ENCODE results near the gene CDCP1. TPM values are rescaled to one million over a fixed set of nuclear protein-coding genes. Genes with fewer than 3 reads are reported as not detected.

The CDCP1 gene
- total RNA-seq, 1 experiment from 2014 or later: 180 TPM

DNA sequence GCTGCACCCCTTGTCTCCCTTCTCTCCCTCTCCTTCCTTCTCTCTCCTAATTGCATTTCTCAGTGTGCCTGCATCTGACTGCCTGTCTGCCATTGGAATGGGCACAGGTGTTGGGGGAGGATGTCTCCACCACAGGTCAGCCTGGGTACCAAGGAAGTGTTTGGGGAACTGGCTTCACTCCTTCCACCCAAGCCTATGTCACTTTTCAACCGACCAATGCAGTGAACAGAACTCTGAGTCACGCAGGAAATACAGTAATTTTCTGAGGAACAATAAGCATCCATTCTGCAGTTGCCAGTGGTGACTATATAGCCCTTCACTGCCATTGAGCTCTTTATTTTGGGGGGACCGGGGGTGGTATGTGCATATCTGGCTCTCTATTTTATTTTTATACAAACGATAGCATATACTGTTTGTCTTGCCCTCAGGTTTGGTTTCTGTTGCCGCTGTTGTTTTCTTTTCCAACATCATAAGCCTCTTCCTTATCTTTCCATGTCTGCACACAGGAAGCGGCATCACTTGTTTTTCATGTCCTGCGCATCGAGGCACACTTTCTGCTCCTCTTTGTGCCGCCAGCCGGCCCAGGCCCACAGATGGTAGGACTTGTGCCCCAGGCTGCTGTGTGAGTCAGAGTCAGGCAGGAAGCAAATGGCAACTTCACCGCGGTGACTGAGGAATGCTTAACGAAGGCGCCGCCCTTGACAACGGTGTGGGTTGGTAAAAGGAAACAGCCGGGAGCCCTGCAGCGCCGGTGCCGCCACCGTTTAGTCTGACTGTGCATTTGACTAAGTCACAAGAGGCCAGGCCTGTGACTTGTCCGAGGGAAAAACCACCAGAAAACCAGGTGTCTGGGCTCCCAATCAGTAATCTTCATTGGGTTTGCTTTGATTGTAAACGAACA, 21.1 kb upstream of the CDCP1 start:
- peak; percentile 97 for DNase-seq (ENCODE audit: unreplicated experiment)
- peaks cover 30% of the 10 kb centered on the region for H3K4me1 Mint-ChIP-seq (ENCODE audit: insufficient read depth, unreplicated experiment)
- POLR2A ChIA-PET: interaction anchor here (0.6 to 3.1 kb wide), 15 partner anchors 10 to 223 kb away, joined by 3 to 29 read pairs (median 7); partner anchors contain the start of gene CDCP1
- BruUV-seq (replicated peaks): TSS peak; percentile 51
- no peaks in the 10 kb centered on the region for H3K36me3 Mint-ChIP-seq (ENCODE audit: insufficient read depth, unreplicated experiment)
- H3K27me3 Mint-ChIP-seq (ENCODE audit: insufficient read depth, unreplicated experiment): no peaks in the 10 kb centered on the region
- no peaks in the 10 kb centered on the region for H3K9me3 Mint-ChIP-seq (ENCODE audit: unreplicated experiment)
- intact Hi-C loops (cut with micrococcal nuclease): loop anchor here (1.0 to 5.0 kb wide), 5 partner anchors 16 to 44 kb away; partner anchors contain the start of gene CDCP1
- CTCF ChIA-PET: interaction anchor here (0.6 to 1.9 kb wide), 9 partner anchors 10 to 126 kb away, joined by 3 to 9 read pairs (median 4); no protein-coding TSS in a partner anchor
- TF ChIP-seq, protein P1, sequence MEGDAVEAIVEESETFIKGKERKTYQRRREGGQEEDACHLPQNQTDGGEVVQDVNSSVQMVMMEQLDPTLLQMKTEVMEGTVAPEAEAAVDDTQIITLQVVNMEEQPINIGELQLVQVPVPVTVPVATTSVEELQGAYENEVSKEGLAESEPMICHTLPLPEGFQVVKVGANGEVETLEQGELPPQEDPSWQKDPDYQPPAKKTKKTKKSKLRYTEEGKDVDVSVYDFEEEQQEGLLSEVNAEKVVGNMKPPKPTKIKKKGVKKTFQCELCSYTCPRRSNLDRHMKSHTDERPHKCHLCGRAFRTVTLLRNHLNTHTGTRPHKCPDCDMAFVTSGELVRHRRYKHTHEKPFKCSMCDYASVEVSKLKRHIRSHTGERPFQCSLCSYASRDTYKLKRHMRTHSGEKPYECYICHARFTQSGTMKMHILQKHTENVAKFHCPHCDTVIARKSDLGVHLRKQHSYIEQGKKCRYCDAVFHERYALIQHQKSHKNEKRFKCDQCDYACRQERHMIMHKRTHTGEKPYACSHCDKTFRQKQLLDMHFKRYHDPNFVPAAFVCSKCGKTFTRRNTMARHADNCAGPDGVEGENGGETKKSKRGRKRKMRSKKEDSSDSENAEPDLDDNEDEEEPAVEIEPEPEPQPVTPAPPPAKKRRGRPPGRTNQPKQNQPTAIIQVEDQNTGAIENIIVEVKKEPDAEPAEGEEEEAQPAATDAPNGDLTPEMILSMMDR (IDR thresholded peaks at IDR 0.05; ENCODE audit: unreplicated experiment): no peak
- H3K4me3 Mint-ChIP-seq (ENCODE audit: unreplicated experiment): peak overlapping the region; percentile 24
- H3K27ac Mint-ChIP-seq (ENCODE audit: low read depth, unreplicated experiment): peak overlapping the region; percentile 94

- peaks cover 30% of the 10 kb centered on the region for H3K4me1 Mint-ChIP-seq (ENCODE audit: insufficient read depth, unreplicated experiment)
Observed at GRCh38 chr3:45166321-45166879, 20.2 kb upstream of the CDCP1 start.

GRCh38 chr3:45165497-45166283, 19.5 kb upstream of the CDCP1 start:
- intact Hi-C loops (cut with micrococcal nuclease): loop anchor here (5.0 kb wide), 1 partner anchor 37 kb away; no protein-coding TSS in a partner anchor
- BruUV-seq (replicated peaks): no TSS peak
- Mint-ChIP-seq H3K36me3 (ENCODE audit: insufficient read depth, unreplicated experiment) (no peaks in the 10 kb centered on the region), H3K4me3 (ENCODE audit: unreplicated experiment) (no peak overlapping the region), H3K4me1 (ENCODE audit: insufficient read depth, unreplicated experiment) (peaks cover 30% of the 10 kb centered on the region), H3K9me3 (ENCODE audit: unreplicated experiment) (no peaks in the 10 kb centered on the region), H3K27ac (ENCODE audit: low read depth, unreplicated experiment) (peak overlapping the region; percentile 94), H3K27me3 (ENCODE audit: insufficient read depth, unreplicated experiment) (no peaks in the 10 kb centered on the region)
- ChIA-PET CTCF (interaction anchor here (0.6 to 1.0 kb wide), 3 partner anchors 12 to 223 kb away, joined by 3 to 5 read pairs (median 4); partner anchors contain the start of gene LARS2), POLR2A (interaction anchor here (2.7 kb wide), 1 partner anchor 11 kb away, joined by 29 read pairs; no protein-coding TSS in a partner anchor)
- TF ChIP-seq, protein P1 (IDR thresholded peaks at IDR 0.05; ENCODE audit: unreplicated experiment): no peak
- DNase-seq (ENCODE audit: unreplicated experiment): no peak

More at GRCh38 chr3:45166321-45166879, 20.2 kb upstream of the CDCP1 start:
- CTCF ChIA-PET: interaction anchor here (0.8 to 1.0 kb wide), 5 partner anchors 11 to 125 kb away, joined by 3 to 5 read pairs (median 4); no protein-coding TSS in a partner anchor
- TF ChIP-seq, protein P1 (IDR thresholded peaks at IDR 0.05; ENCODE audit: unreplicated experiment): no peak
- no peak for DNase-seq (ENCODE audit: unreplicated experiment)
- BruUV-seq (replicated peaks): no TSS peak
- Mint-ChIP-seq H3K36me3 (ENCODE audit: insufficient read depth, unreplicated experiment) (no peaks in the 10 kb centered on the region), H3K9me3 (ENCODE audit: unreplicated experiment) (no peaks in the 10 kb centered on the region), H3K27me3 (ENCODE audit: insufficient read depth, unreplicated experiment) (no peaks in the 10 kb centered on the region), H3K27ac (ENCODE audit: low read depth, unreplicated experiment) (peak overlapping the region; percentile 94), H3K4me3 (ENCODE audit: unreplicated experiment) (no peak overlapping the region)
- intact Hi-C loops (cut with micrococcal nuclease): loop anchor here (5.0 kb wide), 1 partner anchor 36 kb away; no protein-coding TSS in a partner anchor
- POLR2A ChIA-PET: interaction anchor here (0.7 to 3.1 kb wide), 8 partner anchors 9 to 46 kb away, joined by 3 to 29 read pairs (median 12); partner anchors contain the start of gene CDCP1

All from MCF 10A (cell line).